ENCODE measurements around the gene PRIMPOL. TPM values are rescaled to one million over a fixed set of nuclear protein-coding genes. Genes with fewer than 3 reads are reported as not detected.
A peak's percentile ranks its signal among the peaks of the same experiment; 100 is the strongest.
"Not testable (repeated sequence)": the region's sequence is repeated elsewhere in the genome, so short reads cannot be mapped to it uniquely, and the experiment has no call there.

The PRIMPOL gene
- total RNA-seq, 2 experiments from 2014 or later = 4.2 TPM

GRCh38 chr4:184648313-184649025 lies 1.1 kb upstream of the PRIMPOL start:
- H3K4me1 Mint-ChIP-seq (ENCODE audit: low read depth) = peaks cover 56% of the 10 kb centered on the region
- Histone ChIP-seq H3K27ac (ENCODE audit: low read depth in 1 of 2, low read length in 2 of 2) (peak overlapping the region; percentile 45 to 72), H3K9me3 (ENCODE audit: control insufficient read depth in 1 of 2, insufficient read depth in 1 of 2, low read length in 2 of 2) (no peaks in the 10 kb centered on the region), H3K36me3 (ENCODE audit: insufficient read depth, low read length) (peaks cover 19% of the 10 kb centered on the region), H3K4me3 (ENCODE audit: low read length) (peak overlapping the region; percentile 89), H3K4me1 (ENCODE audit: insufficient read depth, low read length) (peaks cover 37% of the 10 kb centered on the region), H3K27me3 (ENCODE audit: control insufficient read depth in 1 of 2, insufficient read depth in 2 of 2, low read length in 2 of 2) (no peaks in the 10 kb centered on the region)
- no peaks in the 10 kb centered on the region for H3K9me3 Mint-ChIP-seq
- DNase-seq = peak; percentile 11 to 66 (median 32)
- ChIA-PET CTCF (no interaction called here), POLR2A (interaction anchor here (0.7 to 4.0 kb wide), 17 partner anchors 9 to 1542 kb away, joined by 3 to 38 read pairs (median 5); partner anchors contain the start of genes CENPU, CYP4V2, IRF2 and UFSP2)
- ATAC-seq (ENCODE audit: poor library complexity) = peak; percentile 13
- H3K27ac Mint-ChIP-seq = peak overlapping the region; percentile 96
- intact Hi-C loops (cut with DNase I, micrococcal nuclease) = loop anchor here (1.0 to 10.0 kb wide), 14 partner anchors 86 to 1141 kb away; partner anchors contain the start of genes CENPU (in 2 of the 2), IRF2 (in 2 of the 2), ACSL1 (in 1 of the 2) and CCDC110 (in 1 of the 2)
- H3K27me3 Mint-ChIP-seq = no peaks in the 10 kb centered on the region
- peak overlapping the region; percentile 96 for H3K4me3 Mint-ChIP-seq
- peaks cover 43% of the 10 kb centered on the region for H3K36me3 Mint-ChIP-seq (ENCODE audit: low read depth)
- no peak for TF ChIP-seq CTCF (IDR thresholded peaks at IDR 0.05)

GRCh38 chr4:184649971-184650855 lies 675 bp downstream of the PRIMPOL start:
- CTCF ChIA-PET = interaction anchor here (0.7 to 1.5 kb wide), 3 partner anchors 84 to 386 kb away, joined by 3 to 5 read pairs (median 3); partner anchors contain the start of gene CENPU
- H3K9me3 Mint-ChIP-seq = no peaks in the 10 kb centered on the region
- no peaks in the 10 kb centered on the region for H3K9me3 ChIP-seq (ENCODE audit: control insufficient read depth in 1 of 2, insufficient read depth in 1 of 2, low read length in 2 of 2)
- peak in 2 of 14 experiments; percentile 57 to 69 for DNase-seq
- H3K27ac Mint-ChIP-seq = peak overlapping the region; percentile 81
- no peaks in the 10 kb centered on the region for H3K27me3 ChIP-seq (ENCODE audit: control insufficient read depth in 1 of 2, insufficient read depth in 2 of 2, low read length in 2 of 2)
- POLR2A ChIA-PET = interaction anchor here (0.7 to 4.0 kb wide), 18 partner anchors 11 to 1206 kb away, joined by 3 to 38 read pairs (median 4); partner anchors contain the start of genes CDKN2AIP, CENPU and IRF2
- H3K27ac ChIP-seq (ENCODE audit: low read depth in 1 of 2, low read length in 2 of 2) = peak overlapping the region; percentile 61 to 77
- peaks cover 33% of the 10 kb centered on the region for H3K36me3 Mint-ChIP-seq (ENCODE audit: low read depth)
- H3K4me1 ChIP-seq (ENCODE audit: insufficient read depth, low read length) = peaks cover 34% of the 10 kb centered on the region
- intact Hi-C loops (cut with DNase I, micrococcal nuclease) = loop anchor here (1.0 to 10.0 kb wide), 16 partner anchors 84 to 1203 kb away; partner anchors contain the start of genes CENPU (in 2 of the 2), IRF2 (in 2 of the 2), ACSL1 (in 1 of the 2) and CCDC110 (in 1 of the 2)
- peaks cover 12% of the 10 kb centered on the region for H3K36me3 ChIP-seq (ENCODE audit: insufficient read depth, low read length)
- H3K4me3 Mint-ChIP-seq = peak overlapping the region; percentile 92
- H3K27me3 Mint-ChIP-seq = no peaks in the 10 kb centered on the region
- H3K4me3 ChIP-seq (ENCODE audit: low read length) = peak overlapping the region; percentile 93
- H3K4me1 Mint-ChIP-seq (ENCODE audit: low read depth) = peaks cover 41% of the 10 kb centered on the region
- no peak for TF ChIP-seq CTCF (IDR thresholded peaks at IDR 0.05)
- peak; percentile 3 for ATAC-seq (ENCODE audit: poor library complexity)

GRCh38 chr4:184651899-184652298 lies 2.4 kb downstream of the PRIMPOL start:
- CTCF ChIA-PET = no interaction called here
- intact Hi-C loops (cut with DNase I, micrococcal nuclease) = loop anchor here in 1 of 2 experiments (2.0 to 10.0 kb wide), 3 partner anchors 175 to 1205 kb away; partner anchors contain the start of gene UFSP2
- H3K4me3 Mint-ChIP-seq = no peak overlapping the region

GRCh38 chr4:184652681-184653080 lies 3.1 kb downstream of the PRIMPOL start:
- H3K4me1 Mint-ChIP-seq (ENCODE audit: low read depth) = peaks cover 18% of the 10 kb centered on the region
- H3K9me3 Mint-ChIP-seq; H3K27ac ChIP-seq (ENCODE audit: low read depth in 1 of 2, low read length in 2 of 2); H3K9me3 ChIP-seq (ENCODE audit: control insufficient read depth in 1 of 2, insufficient read depth in 1 of 2, low read length in 2 of 2); DNase-seq; CTCF ChIA-PET; ATAC-seq (ENCODE audit: poor library complexity); H3K4me3 Mint-ChIP-seq; H3K27me3 ChIP-seq (ENCODE audit: control insufficient read depth in 1 of 2, insufficient read depth in 2 of 2, low read length in 2 of 2); POLR2A ChIA-PET; H3K4me3 ChIP-seq (ENCODE audit: low read length); H3K36me3 ChIP-seq (ENCODE audit: insufficient read depth, low read length); H3K27ac Mint-ChIP-seq; H3K27me3 Mint-ChIP-seq: not testable (repeated sequence)
- intact Hi-C loops (cut with DNase I, micrococcal nuclease) = loop anchor here in 1 of 2 experiments (2.0 to 10.0 kb wide), 3 partner anchors 174 to 1205 kb away; partner anchors contain the start of gene UFSP2
- H3K36me3 Mint-ChIP-seq (ENCODE audit: low read depth) = peaks cover 22% of the 10 kb centered on the region
- peaks cover 17% of the 10 kb centered on the region for H3K4me1 ChIP-seq (ENCODE audit: insufficient read depth, low read length)

More at GRCh38 chr4:184651899-184652298, 2.4 kb downstream of the PRIMPOL start:
- Mint-ChIP-seq H3K4me1 (ENCODE audit: low read depth) (peaks cover 25% of the 10 kb centered on the region), H3K27ac (no peak overlapping the region), H3K9me3 (no peaks in the 10 kb centered on the region), H3K27me3 (no peaks in the 10 kb centered on the region), H3K36me3 (ENCODE audit: low read depth) (peaks cover 25% of the 10 kb centered on the region)
- Histone ChIP-seq H3K9me3 (ENCODE audit: control insufficient read depth in 1 of 2, insufficient read depth in 1 of 2, low read length in 2 of 2) (no peaks in the 10 kb centered on the region), H3K4me1 (ENCODE audit: insufficient read depth, low read length) (peaks cover 22% of the 10 kb centered on the region), H3K4me3 (ENCODE audit: low read length) (no peak overlapping the region), H3K27ac (ENCODE audit: low read depth in 1 of 2, low read length in 2 of 2) (no peak overlapping the region), H3K36me3 (ENCODE audit: insufficient read depth, low read length) (peaks cover 5% of the 10 kb centered on the region), H3K27me3 (ENCODE audit: control insufficient read depth in 1 of 2, insufficient read depth in 2 of 2, low read length in 2 of 2) (no peaks in the 10 kb centered on the region)
- POLR2A ChIA-PET = no interaction called here
- TF ChIP-seq CTCF (IDR thresholded peaks at IDR 0.05) = no peak
- DNase-seq (no peak), ATAC-seq (ENCODE audit: poor library complexity) (no peak)

Measured in CD4-positive, alpha-beta T cell (primary cell).